DMS53 treated with DMSO at 0.1 percent for 48 hours (cell line): Measurements from ENCODE around the gene C11orf54.

Experiments used
- DNase-seq: peaks from one replicate; lab custom pipeline; 2025; ENCODE audit not compliant: unreplicated experiment; lab: John Stamatoyannopoulos, UW

Gene C11orf54

DNA sequence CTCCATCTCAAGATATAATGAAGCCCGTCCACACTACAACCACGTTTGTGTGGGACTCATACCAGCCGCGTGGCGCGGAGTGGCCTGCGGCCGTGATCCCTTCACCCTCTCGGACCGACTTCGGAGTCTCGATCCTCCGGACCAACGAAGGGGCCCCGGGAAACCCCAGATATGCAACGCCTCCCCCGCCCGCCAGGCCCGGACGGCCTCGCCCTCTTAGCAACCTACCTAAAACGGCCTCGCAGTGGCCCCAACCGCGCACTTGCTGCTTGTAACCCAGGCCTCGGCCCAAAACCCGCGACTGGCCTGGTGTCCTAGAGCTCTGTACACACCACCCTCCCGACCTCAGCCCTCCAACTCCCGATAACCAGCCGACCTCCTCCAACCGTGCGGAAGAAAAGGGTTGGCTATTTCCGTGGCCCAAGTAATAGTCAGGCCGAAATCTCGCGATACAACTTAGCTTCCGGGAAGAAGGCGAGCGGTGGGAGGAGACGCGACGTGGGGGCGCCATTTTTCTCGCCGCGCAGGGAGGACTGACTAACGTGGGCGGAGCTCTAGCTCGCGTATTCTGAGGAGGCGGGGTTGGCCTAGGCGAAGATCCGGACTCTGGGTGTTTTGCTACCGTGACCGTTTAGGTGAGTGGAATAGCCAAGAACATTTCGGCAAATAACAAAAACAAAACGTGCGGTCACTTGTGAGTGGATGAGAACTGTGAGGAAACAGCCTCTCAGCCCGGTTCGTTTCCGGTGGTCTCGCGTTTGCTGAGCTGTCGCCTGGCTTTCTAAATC is at the start of gene C11orf54, which contains the start of gene TAF1D:
C11orf54 (plus strand) TSS at position 579 of the 788 bp plus-strand sequence. CDS start 5,722 bp downstream, outside the sequence.
TAF1D (minus strand) TSS at position 402 of the 788 bp plus-strand sequence. CDS start 2,191 bp downstream, outside the sequence.
- peak; percentile 99 for DNase-seq

DNA sequence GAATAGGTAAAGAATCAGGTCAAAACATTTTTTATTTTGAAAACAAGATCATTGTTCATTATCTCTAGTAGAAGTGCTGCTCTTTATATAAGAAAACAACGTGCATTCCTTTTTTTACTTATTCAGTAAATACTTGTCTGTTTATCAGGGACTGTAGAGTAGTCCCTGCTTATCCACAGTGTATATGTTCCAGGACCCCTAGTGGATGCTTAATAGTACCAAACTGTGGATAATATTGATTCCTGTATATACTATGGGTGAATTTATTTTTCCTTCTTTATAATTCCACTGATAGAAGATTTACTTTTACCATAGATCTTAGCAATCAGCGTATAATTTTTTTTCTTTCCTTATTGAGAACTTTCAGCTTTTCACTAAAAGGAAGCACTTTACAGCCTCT is 47.4 kb upstream of the C11orf54 start:
- no peak for DNase-seq

DNA sequence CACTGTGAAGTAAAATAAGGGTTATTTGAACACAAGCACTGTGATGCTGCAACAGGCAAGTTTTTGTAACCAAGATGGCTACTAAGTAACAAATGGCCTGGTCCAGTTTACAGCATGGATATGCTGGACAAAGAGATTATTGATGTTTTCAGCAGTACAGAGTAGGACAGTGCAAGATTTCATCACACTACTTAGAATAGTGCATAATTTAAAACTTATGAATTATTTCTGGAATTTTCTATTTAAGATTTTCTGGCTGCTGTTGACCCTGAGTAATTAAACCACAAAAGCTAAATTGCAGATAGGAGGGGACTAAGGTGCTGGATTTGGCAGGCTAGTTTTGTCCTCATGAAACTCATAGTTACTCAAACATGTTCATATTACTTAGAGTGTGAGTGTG is 46.9 kb upstream of the C11orf54 start:
- no peak for DNase-seq

DNA sequence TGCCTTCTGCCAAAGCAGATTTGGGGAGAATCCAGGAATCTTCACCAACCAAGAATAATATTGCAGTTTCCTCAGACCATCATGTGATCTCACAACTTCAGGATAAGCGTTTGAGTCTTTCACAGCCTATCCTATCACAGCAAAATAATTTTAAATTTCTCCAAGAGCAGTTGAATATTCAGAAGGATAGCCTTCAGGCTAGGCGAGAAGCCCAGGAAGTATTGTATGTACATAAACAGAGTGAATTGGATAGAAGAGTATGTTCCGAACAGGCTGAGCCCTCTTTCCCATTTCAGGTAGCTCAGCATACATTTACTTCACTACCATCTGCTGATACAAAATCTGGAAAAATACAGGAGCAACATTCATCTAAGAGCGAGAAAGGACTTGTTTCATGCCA is 43.9 kb upstream of the C11orf54 start:
- DNase-seq = no peak

DNA sequence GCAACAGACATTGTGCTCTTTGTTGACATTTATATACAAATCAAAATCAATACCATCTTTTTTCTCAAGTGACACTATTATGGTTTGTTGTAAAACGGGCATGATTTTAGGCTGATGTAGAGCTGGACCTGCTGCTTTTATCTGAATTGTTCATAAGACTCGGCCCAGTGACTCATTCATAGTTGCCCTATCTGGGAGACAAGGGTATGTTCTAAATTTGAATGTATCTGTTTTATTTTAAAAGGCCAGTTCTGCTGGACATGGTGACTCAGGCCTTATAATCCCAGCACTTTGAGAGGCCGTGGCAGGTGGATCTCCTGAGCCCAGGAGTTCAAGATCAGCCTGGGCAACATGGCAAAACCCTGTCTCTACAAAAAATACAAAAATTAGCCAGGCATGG is 40.6 kb upstream of the C11orf54 start:
- no peak for DNase-seq

DNA sequence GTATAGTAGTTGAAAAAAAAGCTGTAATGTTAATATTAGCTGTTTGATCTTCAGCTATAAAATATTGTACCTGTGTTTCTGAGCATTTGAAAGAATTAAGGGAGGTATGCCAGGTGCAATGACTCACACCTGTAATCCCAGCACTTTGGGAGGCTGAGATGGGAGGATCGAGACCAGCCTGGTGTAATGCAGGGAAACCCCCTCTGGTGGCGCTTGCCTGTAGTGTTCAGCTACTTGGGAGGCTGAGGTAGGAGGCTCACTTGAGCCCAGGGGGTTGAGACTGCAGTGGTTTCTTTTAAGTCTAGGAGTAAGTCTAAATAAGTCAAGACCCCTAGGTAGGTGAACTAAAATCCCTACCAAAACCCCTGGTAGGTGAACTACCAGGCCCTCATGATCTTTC is 37.2 kb upstream of the C11orf54 start:
- DNase-seq = no peak

DNA sequence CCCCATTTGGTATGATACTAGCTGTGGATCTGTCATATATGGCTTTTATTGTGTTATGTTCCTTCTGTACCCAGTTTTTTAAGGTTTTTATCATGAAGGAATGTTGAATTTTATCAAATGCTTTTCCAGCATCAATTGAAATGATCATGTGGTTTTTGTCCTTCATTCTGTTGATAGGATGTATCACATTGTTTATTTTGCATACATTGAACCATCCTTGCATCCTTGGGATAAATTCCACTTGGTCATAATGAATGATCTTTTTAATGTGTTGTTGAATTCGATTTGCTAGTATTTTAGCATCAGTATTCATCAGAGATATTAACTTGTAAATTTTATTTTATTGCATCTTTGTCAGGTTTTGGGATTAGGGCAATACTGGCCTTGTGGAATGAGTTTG is 31.2 kb upstream of the C11orf54 start:
- DNase-seq = no peak

DNA sequence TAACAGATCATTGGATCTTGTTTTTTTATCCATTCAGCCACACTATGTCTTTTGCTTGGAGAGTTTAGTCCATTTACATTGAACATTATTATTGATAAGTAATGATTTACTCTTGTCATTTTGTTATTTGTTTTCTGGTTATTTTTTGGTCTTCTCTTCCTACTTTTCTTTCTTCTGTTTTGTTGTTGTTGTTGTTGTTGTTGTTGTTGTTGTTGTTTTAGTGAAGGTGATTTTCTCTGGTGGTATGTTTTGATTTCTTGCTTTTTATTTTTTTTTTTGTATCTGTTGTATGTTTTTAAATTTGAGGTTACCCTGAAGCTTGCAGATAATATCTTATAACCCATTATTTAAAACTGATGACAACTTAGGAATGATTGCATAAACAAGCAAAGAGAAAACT is 28.8 kb upstream of the C11orf54 start:
- no peak for DNase-seq

DNA sequence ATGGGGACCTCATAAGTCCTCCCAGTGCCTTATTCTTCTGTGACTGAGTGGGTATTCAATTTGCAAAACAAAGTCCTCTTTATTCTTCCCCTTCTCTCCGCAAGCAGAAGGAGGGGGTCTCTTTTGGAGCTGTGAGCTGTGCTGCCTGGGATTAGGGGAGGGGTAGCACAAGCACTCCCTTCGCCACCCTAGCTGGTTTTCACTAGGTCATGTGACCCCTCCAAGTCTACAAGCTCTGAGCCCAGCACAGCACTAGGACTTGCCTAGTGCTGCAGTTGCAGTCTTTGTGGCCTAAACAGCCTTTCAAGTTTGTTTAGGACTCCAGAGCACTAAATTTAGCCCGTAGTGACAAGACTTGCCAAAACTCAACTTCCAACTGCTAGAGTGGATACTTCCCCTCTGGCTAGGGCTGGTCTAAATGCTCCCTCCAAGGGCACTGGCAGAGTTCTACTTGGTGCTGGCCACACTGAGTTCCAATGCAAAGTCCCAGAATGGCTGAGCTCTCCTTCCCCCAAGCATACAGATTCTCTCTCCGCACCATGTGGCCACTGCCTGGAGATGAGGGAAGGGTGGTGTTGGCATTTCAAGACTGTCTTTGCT is 25.6 kb upstream of the C11orf54 start:
- DNase-seq = no peak

DNA sequence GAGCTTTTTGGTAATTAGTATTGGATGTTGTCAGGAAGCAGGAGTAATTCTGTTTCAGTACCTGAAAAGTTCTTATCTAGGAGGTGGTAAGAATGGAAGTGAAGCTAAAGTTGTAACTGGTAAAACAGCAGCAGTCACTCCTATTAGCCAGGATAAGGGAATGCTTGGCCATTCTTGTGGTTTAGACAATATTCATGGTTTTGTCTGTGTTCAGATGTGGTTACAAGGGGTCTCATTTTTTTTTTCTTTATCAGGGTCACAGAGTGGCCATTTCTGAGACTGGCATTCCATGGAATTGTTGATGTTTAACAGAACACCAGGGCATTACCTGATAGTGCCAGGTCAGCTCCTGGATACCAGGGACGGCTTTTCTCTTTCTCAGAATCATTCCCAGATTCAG is 24.0 kb upstream of the C11orf54 start:
- DNase-seq = no peak

DNA sequence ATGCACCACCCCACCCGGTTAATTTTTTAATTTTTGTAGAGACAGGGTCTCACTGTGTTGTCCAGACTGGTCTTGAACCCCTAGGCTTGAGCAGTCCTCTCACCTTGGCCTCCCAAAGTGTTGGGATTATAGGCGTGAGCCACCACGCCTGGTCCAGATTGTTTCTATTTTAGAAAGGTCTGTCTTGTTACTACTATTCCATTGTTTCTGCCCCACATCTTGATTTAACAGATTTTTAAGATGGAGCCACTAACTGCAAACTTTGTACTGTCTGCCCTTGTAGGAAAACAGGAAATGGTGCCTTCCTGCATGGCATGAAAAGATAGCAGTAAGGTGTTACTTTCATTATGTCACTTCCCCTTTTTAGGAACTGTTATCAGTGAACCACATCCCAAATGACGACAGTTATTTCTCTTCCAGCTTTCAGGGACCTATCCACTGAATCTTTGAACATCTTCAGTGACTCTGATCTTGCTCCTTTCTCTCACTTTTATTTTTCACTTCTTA is 23.4 kb upstream of the C11orf54 start:
- no peak for DNase-seq

DNA sequence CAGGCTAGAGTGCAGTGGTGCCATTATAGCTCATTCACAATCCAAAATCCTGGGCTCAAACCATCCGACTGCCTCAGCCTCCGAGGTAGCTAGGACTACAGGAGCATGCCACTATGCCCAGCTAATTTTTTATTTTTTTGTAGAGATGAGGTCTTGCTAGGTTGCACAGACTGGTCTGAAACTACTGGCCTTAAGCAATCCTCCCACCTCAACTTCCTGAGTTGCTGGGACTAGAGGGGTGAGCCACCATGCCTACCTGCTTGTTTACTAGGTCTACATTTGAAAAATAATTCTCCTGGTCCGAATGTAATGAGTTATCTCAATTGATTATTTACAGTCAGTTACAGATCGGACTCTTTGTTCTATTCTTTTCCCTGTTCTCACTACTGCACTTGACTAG is 22.2 kb upstream of the C11orf54 start:
- no peak for DNase-seq

DNA sequence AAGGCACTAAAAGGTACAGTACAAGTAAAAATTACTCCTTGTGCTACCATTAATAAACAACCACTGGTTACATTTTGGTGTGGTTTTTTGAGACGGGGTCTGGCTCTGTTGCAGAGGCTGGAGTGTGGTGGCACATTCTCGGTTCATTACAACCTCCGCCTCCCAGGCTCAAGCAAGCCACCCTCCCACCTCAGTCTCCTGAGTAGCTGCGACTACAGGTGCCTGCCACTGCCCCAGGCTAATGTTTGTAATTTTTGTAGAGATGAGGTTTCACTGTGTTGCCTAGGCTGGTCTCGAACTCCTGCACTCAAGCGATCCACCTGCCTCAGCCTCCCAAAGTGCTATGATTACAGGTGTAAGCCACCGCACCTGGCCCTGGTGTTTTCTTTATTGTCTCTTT is 20.9 kb upstream of the C11orf54 start:
- DNase-seq = no peak

DNA sequence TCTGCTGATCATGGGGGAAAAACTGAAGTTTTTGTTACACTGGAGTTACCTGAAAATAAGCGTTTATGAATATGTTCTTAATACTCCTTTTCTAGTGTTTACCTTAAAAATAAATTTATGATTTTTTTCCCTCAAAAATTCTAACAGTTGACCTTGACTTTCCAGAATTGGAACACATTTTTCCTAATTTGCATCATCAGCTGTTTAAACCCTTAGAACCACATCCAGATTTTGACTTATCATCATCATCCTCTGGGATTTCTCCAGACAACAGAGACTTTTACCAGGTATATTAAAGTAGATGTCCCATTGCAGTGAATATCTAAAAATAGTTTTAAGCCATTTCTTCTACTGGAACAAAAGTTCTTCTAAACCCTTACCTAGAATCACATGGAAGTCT is 17.4 kb upstream of the C11orf54 start:
- DNase-seq = no peak

DNA sequence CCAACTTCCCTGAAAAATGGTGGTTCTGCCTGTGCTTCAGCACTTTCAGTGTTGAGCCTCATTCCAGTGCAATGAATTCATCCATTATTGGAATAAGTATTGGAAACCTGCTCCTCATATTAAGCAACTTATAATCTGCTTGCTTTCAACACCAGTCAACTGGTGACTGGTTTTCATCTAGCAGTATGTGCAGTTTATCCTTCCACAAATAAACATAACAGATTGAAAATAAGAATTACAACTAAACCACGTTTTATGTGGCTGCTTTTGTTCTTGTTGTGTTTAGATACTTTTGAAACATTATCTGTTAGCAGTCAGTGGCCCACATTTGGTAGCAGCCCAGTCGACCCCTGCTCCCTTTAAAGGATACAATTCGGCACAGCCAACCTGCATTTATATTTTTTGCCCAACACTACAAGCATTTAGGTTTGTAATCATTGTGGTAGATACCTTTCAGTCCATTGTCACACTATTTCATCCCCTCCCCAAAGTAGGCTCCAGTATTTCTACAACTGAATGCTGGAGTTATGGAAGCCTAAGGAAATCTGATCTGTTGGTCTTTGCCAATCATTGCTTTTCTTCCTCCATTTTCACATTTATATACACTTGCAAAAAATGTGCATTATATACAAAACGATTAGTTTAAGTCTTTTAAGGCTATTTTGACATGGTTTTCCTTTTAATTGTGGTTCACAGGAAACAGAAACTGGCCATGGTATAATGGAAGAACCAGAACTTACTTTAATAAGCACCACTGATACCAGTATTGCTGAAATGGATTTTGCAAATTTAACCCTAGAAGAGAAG is 13.3 kb upstream of the C11orf54 start:
- DNase-seq = no peak

DNA sequence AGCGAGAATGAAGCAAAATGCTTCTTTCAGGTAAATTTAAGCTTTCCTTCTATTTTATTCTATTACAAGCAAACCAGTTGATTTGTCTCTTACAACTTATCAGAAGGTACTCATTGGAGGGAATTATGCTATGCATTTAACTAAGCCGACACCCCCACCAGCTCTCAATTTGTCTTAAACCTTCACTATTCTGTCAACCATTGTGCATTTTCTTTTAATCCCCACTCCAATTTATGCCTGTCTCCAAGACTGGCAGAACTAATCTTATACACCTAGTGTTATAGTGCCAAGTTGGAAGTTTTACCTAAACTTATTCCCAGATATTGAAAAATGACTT is 12.7 kb upstream of the C11orf54 start:
- DNase-seq = no peak

DNA sequence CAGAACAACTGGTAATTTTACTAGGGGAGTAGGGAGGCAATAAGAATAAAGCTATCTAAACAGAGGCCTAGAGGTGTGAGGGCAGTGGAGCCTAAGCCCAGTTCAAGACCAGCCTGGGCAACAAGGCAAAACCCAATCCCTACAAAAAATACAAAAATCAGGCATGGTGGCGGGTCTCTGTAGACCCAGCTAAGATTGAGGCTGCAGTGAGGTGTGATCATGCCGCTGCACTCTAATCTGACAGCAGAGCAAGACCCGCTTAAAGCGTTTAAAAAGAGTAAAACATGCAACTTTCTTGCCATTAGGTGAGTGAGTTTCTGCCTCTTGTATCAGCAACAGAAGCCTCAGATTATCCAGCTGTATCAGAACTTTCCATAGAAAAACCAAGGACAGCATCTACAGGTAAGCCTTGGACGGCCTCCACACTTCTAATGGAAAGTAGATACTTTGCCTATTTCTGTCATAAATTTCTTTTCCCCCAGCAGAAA is 12.3 kb upstream of the C11orf54 start:
- no peak for DNase-seq

DNA sequence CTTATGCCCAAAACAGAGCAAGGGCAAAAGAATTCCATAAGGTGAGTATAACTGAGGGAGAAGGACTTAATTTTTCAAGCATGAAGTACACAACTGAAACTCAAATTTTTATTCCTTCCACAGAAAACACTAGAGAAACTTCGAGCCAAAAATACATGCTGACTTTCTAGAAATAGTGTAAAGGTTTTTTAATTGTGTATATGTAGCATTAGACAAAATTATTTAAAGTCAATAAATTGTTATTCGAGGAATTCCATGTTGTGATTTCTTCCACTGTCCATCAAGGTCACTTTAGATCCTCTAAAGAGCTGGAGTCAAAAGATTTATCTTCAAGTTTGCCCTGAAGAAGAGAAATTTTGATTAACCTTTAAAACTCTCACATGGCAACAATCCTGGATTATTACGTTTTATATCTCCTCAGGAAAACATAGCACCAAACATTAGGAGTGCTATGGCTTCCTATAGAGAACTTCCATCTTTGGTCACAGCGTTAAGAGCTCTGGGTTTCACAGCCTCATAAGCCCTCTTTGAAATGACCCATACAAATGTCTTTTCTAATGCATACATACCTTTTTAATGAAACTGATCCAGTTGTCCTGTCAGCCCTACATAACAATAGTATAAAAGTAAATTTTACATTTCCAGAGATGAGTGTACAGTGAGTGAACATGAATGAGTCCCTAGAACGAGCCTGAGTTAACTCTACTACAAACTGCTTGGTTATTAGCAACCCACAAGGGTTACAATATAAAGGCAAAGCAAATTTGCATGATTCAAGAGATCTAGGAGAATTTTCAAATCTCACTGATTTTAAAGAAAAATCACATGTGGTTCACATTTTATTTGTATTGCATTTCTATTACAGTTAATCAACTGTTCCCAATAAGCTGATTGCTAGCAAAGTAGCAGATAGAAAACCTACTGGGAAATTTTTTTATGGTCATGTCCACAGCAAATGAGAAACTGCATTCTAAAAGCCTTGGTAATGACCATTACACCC is 11.1 kb upstream of the C11orf54 start:
- DNase-seq = no peak

DNA sequence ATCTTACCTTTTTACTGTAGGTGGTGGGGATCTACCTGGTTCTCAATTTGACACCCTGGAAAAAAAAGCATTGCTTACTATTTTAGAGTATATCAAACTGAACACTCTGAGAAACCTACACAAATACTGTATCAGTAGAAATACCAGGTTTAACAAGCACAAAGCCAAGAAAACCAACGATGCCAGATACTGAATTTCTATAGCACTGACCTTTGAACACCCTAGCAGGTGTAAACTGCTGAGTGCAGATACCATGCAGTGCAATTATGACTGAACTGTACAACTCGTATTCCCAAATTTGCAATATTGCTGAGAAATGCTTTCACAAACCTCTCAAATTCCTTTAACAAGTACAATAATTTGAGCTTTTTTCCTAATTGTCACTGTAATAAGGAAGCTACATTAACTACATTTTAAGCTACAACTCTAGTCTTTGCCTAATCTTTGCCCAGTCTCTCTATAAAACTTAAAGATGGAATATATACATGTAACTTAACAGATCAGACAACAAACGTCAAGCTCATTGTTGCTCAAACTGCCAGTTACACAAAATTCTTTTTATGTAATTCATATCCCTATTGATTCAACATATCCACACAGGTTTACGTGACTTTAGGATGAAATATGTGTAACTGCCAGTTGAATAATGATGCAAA is 9.1 kb upstream of the C11orf54 start:
- DNase-seq = peak; percentile 15

DNA sequence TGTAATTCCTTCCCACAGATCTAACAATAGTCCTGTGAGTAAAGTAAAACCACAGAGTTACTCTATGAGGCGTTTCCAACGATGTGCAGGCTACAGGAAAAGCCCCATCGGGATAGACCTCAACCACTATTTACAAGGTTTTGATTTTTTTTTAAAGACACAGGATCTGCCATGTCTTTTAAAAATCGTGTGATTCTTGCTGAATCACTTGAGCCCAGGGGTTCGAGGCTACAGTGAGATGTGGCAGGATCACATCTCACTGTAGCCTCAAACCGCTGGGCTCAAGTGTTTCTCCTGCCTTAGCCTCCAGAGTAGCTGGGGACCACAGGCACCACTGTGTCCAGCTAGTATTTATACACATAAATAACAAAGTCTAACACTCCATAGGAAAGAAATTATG is 8.0 kb upstream of the C11orf54 start:
- DNase-seq = no peak
